HG02970 (cell line): ENCODE data around the gene CAMK2G.
"Not testable (repeated sequence)": the region's sequence is repeated elsewhere in the genome, so short reads cannot be mapped to it uniquely, and the experiment has no call there.

Source experiments
- ATAC-seq: cut with Tn5 transposase; IDR thresholded peaks from one replicate; pipeline ENCODE4 v1.9.1; 2021; ENCODE audit warnings: mild to moderate bottlenecking, moderate library complexity, moderate number of reproducible peaks; ENCODE audit not compliant: unreplicated experiment, low FRiP score

CAMK2G gene

DNA sequence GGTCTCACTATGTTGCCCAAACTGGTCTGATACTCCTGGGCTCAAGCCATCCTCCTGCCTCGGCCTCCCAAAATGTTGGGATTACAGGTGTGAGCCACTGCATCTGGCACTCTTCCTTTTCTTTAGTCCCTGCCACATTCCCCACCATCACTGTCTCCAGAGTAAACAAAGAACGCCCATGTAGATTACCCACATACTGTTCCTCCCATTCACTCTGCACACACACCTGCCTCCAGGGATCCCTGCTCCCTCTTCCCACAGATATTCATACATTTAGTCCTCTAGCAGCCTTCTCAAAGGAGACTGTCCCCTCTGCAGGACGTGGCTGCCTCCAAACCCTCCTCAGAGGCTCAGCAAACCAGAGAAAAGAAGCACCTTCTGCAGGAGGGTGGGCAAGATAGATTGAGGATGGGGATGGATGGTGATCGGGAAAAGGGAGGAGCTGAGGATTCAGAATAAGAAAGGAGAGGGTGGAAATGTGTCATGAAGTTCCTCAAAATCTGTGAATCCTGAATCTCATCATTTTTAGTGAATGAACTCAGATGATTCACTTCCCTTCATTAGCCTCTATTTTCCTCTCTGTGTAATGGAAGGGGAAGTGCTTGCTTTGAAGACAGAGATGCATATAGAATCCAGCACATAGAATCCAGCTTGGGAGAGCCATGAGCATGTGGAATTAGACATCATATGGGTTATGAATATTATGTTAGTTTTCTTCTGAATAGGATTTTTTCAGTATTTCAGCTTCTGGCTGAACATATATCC is 31.1 kb upstream of the CAMK2G start:
- no peak for ATAC-seq

- no peak for ATAC-seq
Observed at GRCh38 chr10:73902351-73902750, 28.0 kb upstream of the CAMK2G start.

DNA sequence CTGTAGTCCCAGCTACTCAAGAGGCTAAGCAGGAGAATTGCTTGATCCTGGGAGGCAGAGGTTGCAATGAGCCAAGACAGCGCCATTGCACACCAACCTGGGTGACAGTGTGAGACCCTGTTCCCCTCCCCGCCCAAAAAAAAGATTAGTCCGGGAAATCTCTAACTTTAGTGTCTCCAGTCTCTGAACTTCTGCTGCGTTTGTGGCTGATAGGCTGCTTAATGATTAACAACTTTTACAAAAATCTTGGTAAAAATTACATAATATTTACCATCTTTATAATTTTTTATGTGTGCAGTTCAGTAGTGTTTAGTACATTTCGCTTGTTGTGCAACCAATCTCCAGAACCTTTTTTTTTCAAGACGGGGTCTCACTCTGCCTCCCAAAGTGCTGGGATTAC is 26.9 kb upstream of the CAMK2G start:
- ATAC-seq = no peak

GRCh38 chr10:73900064-73900463 is 25.7 kb upstream of the CAMK2G start:
- no peak for ATAC-seq

GRCh38 chr10:73899423-73899822 is 25.1 kb upstream of the CAMK2G start:
- ATAC-seq = no peak

DNA sequence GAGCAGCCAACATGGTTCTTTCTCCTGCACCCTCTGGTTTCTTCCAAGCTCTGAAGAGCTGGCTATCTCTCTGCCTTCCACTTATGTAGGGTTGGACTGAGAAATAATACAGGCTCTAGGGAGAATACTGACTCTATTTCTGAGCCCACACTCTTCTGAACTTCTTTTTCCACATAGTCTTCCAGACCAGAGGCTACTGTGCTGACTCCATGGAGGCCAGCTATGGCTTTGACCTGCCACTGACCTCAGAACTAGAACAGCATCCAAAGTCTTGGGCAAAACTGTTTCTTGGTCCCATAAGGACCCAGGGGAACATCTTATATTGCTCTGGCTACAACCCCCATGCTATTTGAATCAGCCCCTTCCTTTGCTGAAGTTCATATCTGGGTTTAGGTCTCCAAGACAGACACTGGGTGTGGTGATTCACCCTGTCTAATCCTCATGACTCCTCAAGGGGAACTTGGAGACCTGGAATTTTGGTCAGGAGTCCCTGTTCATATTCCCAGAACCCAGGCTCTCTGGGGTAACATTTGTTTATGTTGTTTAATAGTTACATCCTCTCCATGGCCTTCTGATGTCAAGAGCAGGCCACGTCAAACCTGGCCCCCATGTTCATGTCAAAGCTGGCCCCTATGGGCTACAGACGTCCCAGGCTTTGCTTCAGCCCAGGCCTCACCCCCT is 24.5 kb upstream of the CAMK2G start:
- no peak for ATAC-seq

DNA sequence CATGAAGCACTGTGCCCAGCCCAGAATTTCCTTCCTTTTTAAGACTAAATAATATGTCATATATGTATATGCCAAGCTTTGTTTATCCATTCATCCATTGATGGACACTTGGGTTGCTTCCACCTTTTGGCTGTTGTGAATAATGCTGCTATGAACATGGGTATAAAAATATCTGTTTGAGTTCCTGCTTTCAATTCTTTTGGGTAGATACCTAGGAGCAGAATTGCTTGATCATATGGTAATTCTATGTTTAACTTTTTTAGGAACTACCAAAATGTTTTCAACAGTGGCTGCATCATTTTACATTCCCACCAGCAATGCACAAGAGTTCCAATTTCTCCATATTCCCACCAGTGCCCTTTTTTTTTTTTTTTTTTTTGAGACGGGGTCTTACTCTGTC is 23.3 kb upstream of the CAMK2G start:
- no peak for ATAC-seq

GRCh38 chr10:73895381-73895780 is 21.0 kb upstream of the CAMK2G start:
- ATAC-seq = not testable (repeated sequence)

DNA sequence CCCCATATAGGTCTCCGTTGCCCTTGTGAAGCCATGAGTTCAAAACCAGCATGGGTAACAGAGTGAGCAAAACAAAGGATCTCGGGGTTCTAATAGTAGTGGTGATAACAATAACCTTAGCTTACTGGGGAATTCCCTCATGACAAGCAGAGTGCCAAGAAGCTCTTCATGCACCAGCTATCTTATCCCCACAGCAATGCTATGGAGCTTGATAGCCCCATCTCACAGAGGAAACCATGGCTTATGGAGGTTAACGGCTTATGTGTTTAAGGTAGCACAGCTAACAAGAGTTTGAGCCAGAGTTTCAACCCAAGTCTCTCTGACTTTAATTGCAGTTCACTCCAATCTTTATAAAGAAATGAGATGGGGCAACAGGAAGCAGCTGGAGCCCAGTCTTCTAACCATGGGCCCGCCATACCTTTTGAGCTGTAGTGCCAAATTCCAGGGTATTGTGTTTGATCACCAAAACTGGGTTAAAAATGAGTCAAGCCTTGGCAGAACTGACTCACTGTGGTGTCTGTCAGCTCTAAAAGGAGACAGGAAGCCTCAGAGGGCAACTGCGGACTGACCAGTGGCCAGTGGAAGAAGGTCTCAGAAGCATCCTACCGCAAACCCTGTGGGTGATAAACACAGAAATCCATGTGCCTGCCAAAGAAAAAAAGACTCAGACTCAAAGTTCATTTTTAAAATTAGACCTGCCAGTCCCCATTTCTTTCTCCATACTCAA is 20.1 kb upstream of the CAMK2G start:
- ATAC-seq = no peak

- ATAC-seq = no peak
Observed at GRCh38 chr10:73893426-73893825, 19.1 kb upstream of the CAMK2G start.

- ATAC-seq = no peak
Observed at GRCh38 chr10:73892310-73893030, 18.1 kb upstream of the CAMK2G start.

DNA sequence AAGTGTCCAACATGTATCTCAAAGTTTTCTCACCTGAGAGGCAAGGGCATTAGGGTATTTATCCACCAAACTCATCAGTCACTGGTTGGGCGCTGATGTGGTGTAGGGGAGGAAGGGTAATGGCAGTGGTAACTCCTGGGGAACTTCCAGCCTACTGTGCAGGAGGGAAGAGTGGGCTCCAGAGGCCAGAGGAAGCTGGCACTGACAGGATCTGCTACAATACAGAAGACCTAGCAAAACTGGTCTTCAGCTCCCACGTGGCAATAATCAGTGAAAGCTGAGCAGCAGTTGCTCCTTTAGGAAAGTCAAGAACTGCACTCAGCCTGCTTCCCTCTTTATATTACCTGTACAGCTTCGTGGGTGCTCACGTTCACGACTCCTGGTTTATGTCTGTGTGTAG is 17.2 kb upstream of the CAMK2G start:
- ATAC-seq = no peak

- ATAC-seq = not testable (repeated sequence)
Observed at GRCh38 chr10:73890830-73891229, 16.5 kb upstream of the CAMK2G start.

- ATAC-seq = no peak
Observed at GRCh38 chr10:73890261-73890660, 15.9 kb upstream of the CAMK2G start.

- not testable (repeated sequence) for ATAC-seq
Observed at GRCh38 chr10:73889416-73889815, 15.1 kb upstream of the CAMK2G start.

DNA sequence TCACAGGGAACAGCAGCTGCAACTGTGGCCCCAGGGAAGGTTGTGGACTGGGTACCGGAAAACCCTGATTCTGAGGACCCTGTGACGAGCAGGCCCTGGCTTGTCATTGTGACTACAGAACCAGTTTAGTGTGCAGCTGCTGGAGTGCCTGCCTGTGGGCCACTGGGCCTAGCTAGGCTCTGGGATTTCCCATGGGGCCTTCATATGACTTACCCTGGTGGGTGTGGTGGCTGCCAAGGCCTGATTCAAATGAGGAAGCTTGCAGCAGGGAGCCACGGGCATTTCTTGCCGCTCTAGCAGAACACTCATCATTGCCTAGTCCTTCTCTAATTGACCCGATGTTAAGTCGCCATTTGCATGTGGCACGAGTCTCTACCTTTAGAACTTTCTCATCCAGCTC is 14.7 kb upstream of the CAMK2G start:
- no peak for ATAC-seq

DNA sequence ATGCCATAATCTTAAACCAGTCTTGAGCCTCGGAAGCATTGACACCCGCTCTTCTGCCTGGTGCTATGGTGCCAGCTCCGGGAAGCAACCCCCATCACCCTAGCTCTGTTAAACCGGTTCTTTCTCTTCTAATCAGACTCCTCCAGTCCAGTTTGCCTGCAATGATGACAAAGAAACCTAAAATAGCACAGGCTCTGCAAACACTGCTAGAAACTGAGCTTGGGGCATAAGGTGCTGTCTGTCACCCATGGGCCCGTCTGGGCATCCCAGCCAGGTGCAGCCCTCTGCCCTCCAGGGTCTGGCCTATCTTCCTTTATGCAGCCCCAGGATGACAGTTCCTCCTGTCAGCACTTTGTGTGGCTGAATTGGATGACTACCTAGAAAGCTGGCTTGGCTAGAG is 14.2 kb upstream of the CAMK2G start:
- ATAC-seq = no peak

GRCh38 chr10:73887294-73888039 is 13.1 kb upstream of the CAMK2G start:
- ATAC-seq = no peak

DNA sequence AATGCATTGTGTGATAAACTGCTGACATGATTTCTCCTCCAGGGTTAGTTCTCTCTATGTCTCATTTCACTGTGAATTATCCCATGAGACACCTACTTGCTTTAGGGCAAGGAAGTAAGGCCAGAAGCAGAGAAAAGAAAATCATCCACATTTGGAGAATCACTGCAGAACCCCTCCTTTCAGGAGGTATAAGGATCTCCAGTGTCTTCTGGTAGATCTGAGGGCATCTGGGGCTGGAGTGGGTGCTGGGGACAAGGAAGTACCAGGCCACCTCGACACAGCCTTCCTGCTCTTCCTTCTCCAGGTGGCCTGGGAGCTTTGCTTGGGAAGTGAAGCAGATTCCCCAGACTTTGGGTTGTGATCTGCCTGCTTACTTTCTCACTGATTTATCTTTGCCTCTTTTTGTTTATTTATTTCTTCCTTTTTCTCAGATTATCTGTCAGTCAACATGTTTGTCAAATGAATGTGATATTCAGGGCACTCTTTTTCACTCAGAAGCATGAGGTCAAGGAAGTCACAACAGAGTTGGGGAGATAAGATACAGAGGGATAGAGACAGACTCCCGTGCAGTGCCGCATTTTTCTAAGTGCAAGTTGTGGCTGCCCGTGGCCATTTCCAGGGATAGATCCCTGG is 12.4 kb upstream of the CAMK2G start:
- ATAC-seq = no peak

DNA sequence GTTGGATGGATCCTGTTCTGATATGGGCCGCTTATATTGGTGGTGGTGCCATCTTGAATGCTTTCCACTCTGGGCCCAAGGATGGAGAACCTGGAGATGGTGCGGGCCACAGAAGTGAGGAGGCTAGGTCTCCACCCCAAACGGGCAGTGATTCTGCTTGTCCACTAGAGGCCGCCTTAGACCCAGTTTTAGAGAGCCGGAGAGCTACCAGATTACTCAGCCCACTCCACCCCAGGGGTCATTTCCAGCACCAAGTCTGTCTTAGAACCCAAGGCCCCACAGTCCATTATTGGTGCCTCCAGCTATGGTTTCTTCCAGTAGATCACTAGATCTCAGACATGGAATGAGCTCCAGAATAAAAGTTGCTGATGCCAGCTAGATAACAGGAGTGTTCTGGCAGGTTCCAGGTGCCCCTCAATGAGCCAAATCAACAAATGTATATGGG is 11.8 kb upstream of the CAMK2G start:
- ATAC-seq = peak; percentile 56
